ENCODE measurements around the gene ANKRD20A1.
"Not testable (repeated sequence)": the region's sequence is repeated elsewhere in the genome, so short reads cannot be mapped to it uniquely, and the experiment has no call there.

The ANKRD20A1 gene

GRCh38 chr9:67858871-67859270, at the start of gene ANKRD20A1:
Gene ANKRD20A1, plus strand, starts transcription at chr9:67858931. Its CDS starts 496 bp downstream, at chr9:67859427.
- DNase-seq (ENCODE audit: low read depth), result not testable (repeated sequence)

DNA sequence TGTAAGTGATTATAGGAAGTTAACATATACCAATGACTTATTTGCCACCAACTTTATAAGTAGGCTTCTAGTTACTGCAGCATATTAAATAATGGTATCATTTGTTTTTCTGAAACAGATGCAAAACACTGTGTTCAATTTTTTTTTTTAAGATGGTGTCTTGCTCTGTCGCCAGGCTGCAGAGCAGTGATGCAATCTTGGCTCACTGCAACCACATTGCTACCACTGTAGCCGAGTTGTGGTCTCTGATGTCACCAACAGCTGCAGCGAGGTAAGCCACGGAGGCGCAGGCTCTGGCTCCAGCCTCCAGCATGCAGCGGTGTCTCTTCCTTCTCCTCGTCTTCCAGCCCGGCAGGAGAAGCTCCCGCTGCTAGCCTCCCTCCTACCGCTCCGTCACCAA, 26.6 kb upstream of the ANKRD20A1 start:
- not testable (repeated sequence) for DNase-seq (ENCODE audit: low read depth)

Data from stimulated activated CD8-positive, alpha-beta memory T cell treated with anti-CD3 and anti-CD28 coated beads, Interleukin-15, amount 100 ng/mL, for 24 hours (primary cell).